Lower lobe of right lung (tissue), 2 donors: ENCODE data around the gene DUSP5. TPM values are rescaled to one million over a fixed set of nuclear protein-coding genes. Genes with fewer than 3 reads are reported as not detected.
A peak's percentile ranks its signal among the peaks of the same experiment; 100 is the strongest.

Experiments used
- ATAC-seq, 2 donors: fragments of 200-7000 bp; cut with Tn5 transposase; one replicate each; pipeline ENCODE4 v1.9.1; 2020 to 2022; ENCODE audit warnings: mild to moderate bottlenecking in 2 of 2, moderate library complexity in 2 of 2
- DNase-seq: peaks from one replicate; pipeline ENCODE4 v3.0.0-alpha.2; 2020
- H3K27ac ChIP-seq: fragments of 200-600 bp; one replicate; pipeline ENCODE4 v1.8.0; 2022
- H3K27me3 ChIP-seq: fragments of 200-600 bp; one replicate; pipeline ENCODE4 v1.8.0; 2022; ENCODE audit warnings: low read depth
- H3K36me3 ChIP-seq: fragments of 200-600 bp; one replicate; pipeline ENCODE4 v1.8.0; 2022; ENCODE audit warnings: mild to moderate bottlenecking
- H3K4me1 ChIP-seq: fragments of 200-600 bp; one replicate; pipeline ENCODE4 v1.8.0; 2022
- H3K4me3 ChIP-seq: fragments of 200-600 bp; one replicate; pipeline ENCODE4 v1.8.0; 2022; ENCODE audit warnings: mild to moderate bottlenecking
- H3K9me3 ChIP-seq: fragments of 200-600 bp; one replicate; pipeline ENCODE4 v1.8.0; 2022
- CTCF ChIP-seq: fragments of 200-600 bp; IDR thresholded peaks from one replicate; pipeline ENCODE4 v1.8.0; 2022; ENCODE audit warnings: antibody characterized with exemption, mild to moderate bottlenecking
- intact Hi-C: fragments of 100-400 bp; cut with DNase I; formaldehyde crosslinking; loops from one replicate; pipeline ENCODE4 v1.11.0; 2022
- total RNA-seq: library from RNA; stranded (reverse); fragmentation: NEBNext Ultra II Directional; extraction: Animal tissue kit (Norgen Biotek cat#: 25700); gene quantifications from one replicate; pipeline ENCODE4 v1.2.1, GENCODE V29; 2021
- donor health status: DM: no; HTN: yes; CAD: no; lungs with severe emphysema.

Gene DUSP5
- total RNA-seq, 1 donor from 2014 or later = 8.9 TPM

DNA sequence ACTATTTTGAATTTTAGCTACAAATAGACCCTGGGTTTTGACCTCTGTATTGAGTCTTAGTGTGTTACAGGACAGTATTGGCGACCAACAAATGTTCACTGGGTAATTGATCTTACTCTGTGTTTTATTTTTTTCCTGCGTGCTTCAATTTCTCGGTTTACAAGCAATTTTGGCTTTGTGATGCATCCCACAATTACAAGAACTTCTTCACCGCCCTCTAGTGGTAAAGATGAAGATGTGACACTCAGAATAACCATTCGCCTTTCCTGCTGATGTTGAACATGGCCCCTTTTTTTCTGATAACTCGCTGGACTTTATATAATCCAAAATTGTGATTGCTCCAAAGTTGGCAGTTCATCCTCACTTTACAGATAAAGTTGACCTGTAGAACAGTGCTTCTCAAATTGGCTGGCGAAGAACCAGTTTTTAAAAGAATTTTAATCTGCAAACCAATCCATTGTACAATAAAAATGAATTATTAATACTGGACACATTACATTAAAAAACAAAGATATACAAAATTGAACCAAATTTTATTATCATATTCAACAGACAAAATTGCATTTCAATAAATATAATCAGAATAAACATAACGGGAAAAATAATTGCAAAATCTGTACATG is 49.5 kb downstream of the DUSP5 start:
- no peaks in the 10 kb centered on the region for H3K36me3 ChIP-seq
- peaks cover 12% of the 10 kb centered on the region for H3K4me1 ChIP-seq
- peak; percentile 82 for TF ChIP-seq CTCF
- H3K4me3 ChIP-seq = no peak overlapping the region
- intact Hi-C loops = loop anchor here (5.0 kb wide), 1 partner anchor 235 kb away; no protein-coding TSS in a partner anchor
- peak; percentile 69 to 75 for ATAC-seq
- DNase-seq = no peak
- no peaks in the 10 kb centered on the region for H3K9me3 ChIP-seq
- H3K27me3 ChIP-seq = no peaks in the 10 kb centered on the region
- H3K27ac ChIP-seq = no peak overlapping the region

- Histone ChIP-seq H3K4me1 (peaks cover 12% of the 10 kb centered on the region), H3K9me3 (no peaks in the 10 kb centered on the region), H3K4me3 (no peak overlapping the region), H3K27me3 (no peaks in the 10 kb centered on the region), H3K36me3 (no peaks in the 10 kb centered on the region), H3K27ac (no peak overlapping the region)
- intact Hi-C loops = loop anchor here (5.0 kb wide), 1 partner anchor 236 kb away; no protein-coding TSS in a partner anchor
- DNase-seq (no peak), ATAC-seq (no peak)
- TF ChIP-seq CTCF = no peak
These were observed 50.3 kb downstream of the DUSP5 start for GRCh38 chr10:110548002-110548401.

DNA sequence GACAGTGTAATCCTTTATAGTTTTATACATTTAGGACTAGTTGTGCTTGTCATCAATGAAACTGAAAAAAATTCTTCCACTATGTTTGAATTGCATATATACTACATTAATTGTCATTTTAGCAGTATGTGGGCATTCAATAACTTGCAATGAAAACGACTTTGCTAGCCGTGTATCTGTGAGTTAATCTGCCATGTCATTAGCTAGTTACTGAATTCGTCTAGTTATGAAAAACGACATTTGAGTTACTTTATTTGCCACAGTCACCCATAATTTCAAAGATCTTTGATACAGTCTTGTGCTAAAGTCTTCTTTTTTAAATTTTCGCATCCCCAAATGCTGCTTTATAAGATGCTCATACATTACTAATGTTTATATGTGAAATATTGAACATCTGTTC is 51.5 kb downstream of the DUSP5 start:
- Histone ChIP-seq H3K36me3 (no peaks in the 10 kb centered on the region), H3K4me1 (peaks cover 12% of the 10 kb centered on the region), H3K27ac (no peak overlapping the region), H3K4me3 (no peak overlapping the region), H3K27me3 (no peaks in the 10 kb centered on the region), H3K9me3 (no peaks in the 10 kb centered on the region)
- TF ChIP-seq CTCF = no peak
- intact Hi-C loops = loop anchor here (5.0 kb wide), 1 partner anchor 237 kb away; no protein-coding TSS in a partner anchor
- no peak for DNase-seq
- ATAC-seq = no peak

GRCh38 chr10:110553905-110554304 is 56.2 kb downstream of the DUSP5 start:
- TF ChIP-seq CTCF = no peak
- Histone ChIP-seq H3K36me3 (no peaks in the 10 kb centered on the region), H3K9me3 (no peaks in the 10 kb centered on the region), H3K4me3 (no peak overlapping the region), H3K27me3 (no peaks in the 10 kb centered on the region), H3K27ac (no peak overlapping the region), H3K4me1 (no peaks in the 10 kb centered on the region)
- no peak for ATAC-seq
- intact Hi-C loops = no loop called here
- no peak for DNase-seq

DNA sequence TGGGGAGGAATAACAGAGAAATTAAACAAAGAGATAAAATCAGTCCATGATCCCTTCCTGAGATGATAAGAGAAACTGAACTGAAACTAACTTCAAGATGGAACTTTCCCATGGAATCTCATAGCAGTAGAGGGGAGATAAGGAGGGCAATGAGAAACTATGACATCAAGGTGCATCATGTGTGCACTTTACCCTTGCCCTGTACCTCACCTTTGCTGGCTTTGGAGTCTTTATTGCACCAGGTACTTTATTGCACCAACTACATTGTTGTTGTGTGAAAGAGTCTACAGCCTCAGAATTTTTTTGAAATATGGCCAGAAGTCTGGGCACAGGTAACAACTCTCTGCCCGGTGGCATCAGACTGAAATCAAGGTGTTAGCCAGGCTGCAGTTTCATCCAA is 58.6 kb downstream of the DUSP5 start:
- Histone ChIP-seq H3K9me3 (no peaks in the 10 kb centered on the region), H3K27me3 (no peaks in the 10 kb centered on the region), H3K27ac (no peak overlapping the region), H3K4me3 (no peak overlapping the region), H3K36me3 (no peaks in the 10 kb centered on the region), H3K4me1 (no peaks in the 10 kb centered on the region)
- no peak for DNase-seq
- ATAC-seq = no peak
- TF ChIP-seq CTCF = no peak
- intact Hi-C loops = no loop called here
